NCI-H1092 (cell line): ENCODE data around the gene TSC1.

Experiments
- DNase-seq: peaks from one replicate; lab custom pipeline; 2025; lab: John Stamatoyannopoulos, UW

Gene TSC1

GRCh38 chr9:132888151-132888550 is 56.3 kb downstream of the TSC1 start:
- no peak for DNase-seq

- no peak for DNase-seq
Observed at GRCh38 chr9:132887181-132888120, 57.0 kb downstream of the TSC1 start.

- DNase-seq: no peak
Observed at GRCh38 chr9:132886334-132886725, 58.1 kb downstream of the TSC1 start.

GRCh38 chr9:132885720-132886333 is 58.6 kb downstream of the TSC1 start:
- DNase-seq: no peak

- DNase-seq: no peak
Observed at GRCh38 chr9:132883349-132884294, 60.8 kb downstream of the TSC1 start.

GRCh38 chr9:132882616-132883015 is 61.8 kb downstream of the TSC1 start:
- DNase-seq: no peak

- no peak for DNase-seq
Observed at GRCh38 chr9:132881826-132882225, 62.6 kb downstream of the TSC1 start.

- no peak for DNase-seq
Observed at GRCh38 chr9:132880324-132880661, 64.1 kb downstream of the TSC1 start.

- no peak for DNase-seq
Observed at GRCh38 chr9:132879457-132880323, 64.7 kb downstream of the TSC1 start.

- no peak for DNase-seq
Observed at GRCh38 chr9:132878695-132879456, 65.5 kb downstream of the TSC1 start, which contains the start of gene SPACA9. Gene SPACA9 (plus strand): TSS chr9:132878898. CDS start chr9:132883948, 5,050 bp downstream.

GRCh38 chr9:132877824-132878694 is 66.4 kb downstream of the TSC1 start, which contains the start of gene AK8:
Gene AK8 (minus strand): TSS chr9:132878284. CDS start chr9:132878255, 29 bp downstream.
- peak; percentile 26 for DNase-seq

GRCh38 chr9:132877458-132877823 is 67.0 kb downstream of the TSC1 start:
- no peak for DNase-seq

- no peak for DNase-seq
Observed at GRCh38 chr9:132876849-132877248, 67.6 kb downstream of the TSC1 start.

GRCh38 chr9:132875159-132875558 is 69.3 kb downstream of the TSC1 start:
- no peak for DNase-seq

- DNase-seq: no peak
Observed at GRCh38 chr9:132873403-132873802, 71.0 kb downstream of the TSC1 start.

GRCh38 chr9:132869266-132869665 is 75.2 kb downstream of the TSC1 start:
- DNase-seq: no peak

- no peak for DNase-seq
Observed at GRCh38 chr9:132866898-132867297, 77.5 kb downstream of the TSC1 start.

GRCh38 chr9:132864691-132865090 is 79.7 kb downstream of the TSC1 start:
- DNase-seq: no peak

- DNase-seq: no peak
Observed at GRCh38 chr9:132864277-132864676, 80.1 kb downstream of the TSC1 start.
